GM12865 (cell line): ENCODE measurements around the gene PLAC9.

Experiments used
- DNase-seq: peaks from one replicate; pipeline ENCODE4 v3.0.0; 2010; ENCODE audit warnings: low read depth
- H3K4me3 ChIP-seq: 2 replicates; pipeline ENCODE4 v1.5.1; 2011; ENCODE audit warnings: mild to moderate bottlenecking, low read depth, low read length, control low read depth
- CTCF ChIP-seq: IDR thresholded peaks from 2 replicates; pipeline ENCODE4 v1.5.1; 2011; ENCODE audit warnings: low read length, control low read depth, low read depth, inconsistent platforms; ENCODE audit not compliant: insufficient read depth; ENCODE audit errors: missing control alignments

Gene PLAC9

DNA sequence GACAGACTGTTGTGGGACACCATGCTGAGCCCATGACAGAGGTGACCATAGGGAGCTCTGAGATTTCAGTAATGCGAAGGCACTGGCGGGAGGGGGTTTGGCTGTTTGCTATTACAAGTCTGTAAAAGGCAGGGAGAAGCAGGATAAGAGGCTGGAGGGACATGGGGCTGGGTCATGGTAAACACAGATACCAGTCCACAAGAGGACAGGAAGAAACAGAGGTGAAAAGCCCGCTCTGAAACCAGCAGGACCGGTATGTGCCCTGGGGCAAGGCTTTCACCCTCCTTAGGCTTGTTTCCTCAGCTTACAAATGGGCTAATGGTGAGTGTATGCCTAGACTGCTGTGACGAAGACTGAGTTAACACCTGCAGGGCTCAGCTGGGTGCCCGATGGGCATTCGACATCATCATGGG, 38.7 kb downstream of the PLAC9 start:
- TF ChIP-seq CTCF: no peak
- no peak overlapping the region for H3K4me3 ChIP-seq
- no peak for DNase-seq

GRCh38 chr10:80172896-80173295, 40.4 kb downstream of the PLAC9 start:
- no peak for TF ChIP-seq CTCF
- no peak for DNase-seq

DNA sequence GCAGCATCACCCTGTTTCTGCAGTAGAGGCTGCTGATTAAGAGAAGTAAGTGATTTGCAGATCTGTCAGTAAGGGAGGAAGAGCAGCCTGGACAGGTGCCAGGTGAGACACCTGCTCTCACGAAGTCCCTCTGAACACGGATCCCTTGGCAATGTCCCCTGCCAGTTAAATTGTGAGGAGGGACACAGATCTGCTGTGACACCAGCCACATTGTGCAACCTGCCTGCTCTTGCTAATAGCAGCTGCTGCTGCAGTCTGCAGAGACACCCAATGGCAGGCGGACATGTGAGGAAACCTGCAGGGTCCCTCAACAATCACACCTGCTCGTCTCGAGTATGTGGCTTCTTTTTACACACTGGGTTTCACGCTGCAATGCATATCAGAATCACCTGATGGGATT, 40.9 kb downstream of the PLAC9 start:
- TF ChIP-seq CTCF: no peak
- no peak for DNase-seq
- no peak overlapping the region for H3K4me3 ChIP-seq

More at GRCh38 chr10:80172896-80173295, 40.4 kb downstream of the PLAC9 start:
- H3K4me3 ChIP-seq: no peak overlapping the region

GRCh38 chr10:80174641-80175395, 42.3 kb downstream of the PLAC9 start:
- TF ChIP-seq CTCF: no peak
- DNase-seq: no peak
- H3K4me3 ChIP-seq: no peak overlapping the region

DNA sequence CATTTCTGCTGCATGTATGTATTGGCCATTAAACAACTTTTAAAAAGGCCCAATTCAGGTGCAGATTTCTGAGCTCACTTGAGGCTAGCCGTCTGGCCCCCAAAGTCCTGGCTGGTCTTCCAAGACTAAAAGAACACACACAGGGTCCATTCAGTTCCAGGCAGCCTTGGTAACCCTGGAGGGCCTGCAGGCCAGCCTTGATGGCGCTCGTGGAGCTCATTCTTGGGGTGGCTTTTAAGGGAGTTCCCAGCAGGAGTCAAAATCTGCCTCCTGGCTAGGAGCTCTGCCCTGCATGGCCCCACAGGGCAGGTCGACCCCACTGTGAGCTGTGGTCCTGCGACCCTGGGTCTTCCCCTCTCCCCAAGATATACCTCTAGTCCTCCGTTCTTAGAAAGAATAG, 44.0 kb downstream of the PLAC9 start:
- no peak for DNase-seq
- TF ChIP-seq CTCF: no peak
- no peak overlapping the region for H3K4me3 ChIP-seq

DNA sequence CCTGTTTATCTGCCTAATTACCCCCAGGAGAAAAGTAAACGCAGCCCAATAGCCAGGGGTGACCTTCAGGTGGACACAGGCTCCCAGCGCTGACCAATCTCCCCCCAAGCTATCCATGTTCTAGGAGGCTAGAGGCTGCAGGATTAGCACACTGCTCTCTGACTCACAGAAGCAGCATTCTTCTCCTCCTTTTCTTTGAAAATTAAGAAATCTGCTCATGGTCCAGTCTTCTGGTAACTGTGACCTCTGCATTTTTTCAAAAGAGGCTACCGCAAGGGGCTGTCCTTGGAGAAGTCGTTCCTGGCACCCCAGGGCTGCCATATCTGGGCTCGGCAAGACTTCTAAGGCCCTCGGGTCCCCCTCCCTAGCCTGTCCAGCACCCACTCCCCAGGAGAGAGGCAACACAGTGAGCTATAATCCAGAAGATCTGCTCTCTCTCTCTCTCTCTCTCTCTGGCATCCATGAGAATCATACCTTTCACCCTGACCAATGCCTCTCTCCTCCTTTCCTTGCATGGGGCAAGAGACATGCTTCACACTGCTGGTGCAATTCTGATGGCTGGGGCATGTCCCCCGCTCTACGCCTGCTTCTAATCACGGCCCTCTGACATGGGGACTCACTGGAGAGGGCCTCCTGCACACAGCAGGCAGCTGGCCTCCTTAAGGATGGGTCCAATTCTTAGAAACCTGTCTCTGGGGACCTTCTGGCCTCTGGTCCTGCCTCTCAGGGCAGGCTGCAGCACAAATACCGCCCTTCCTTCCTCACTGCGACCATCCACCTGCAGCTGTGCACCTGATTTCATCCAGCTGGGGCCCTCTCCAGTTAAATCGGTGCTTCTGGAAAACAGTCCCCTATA, 45.5 kb downstream of the PLAC9 start:
- no peak for DNase-seq
- H3K4me3 ChIP-seq: no peak overlapping the region
- TF ChIP-seq CTCF: no peak

GRCh38 chr10:80182986-80183385, 50.5 kb downstream of the PLAC9 start:
- no peak overlapping the region for H3K4me3 ChIP-seq
- TF ChIP-seq CTCF: no peak
- no peak for DNase-seq
